ENCODE results near the gene RANBP3.

The RANBP3 gene

DNA sequence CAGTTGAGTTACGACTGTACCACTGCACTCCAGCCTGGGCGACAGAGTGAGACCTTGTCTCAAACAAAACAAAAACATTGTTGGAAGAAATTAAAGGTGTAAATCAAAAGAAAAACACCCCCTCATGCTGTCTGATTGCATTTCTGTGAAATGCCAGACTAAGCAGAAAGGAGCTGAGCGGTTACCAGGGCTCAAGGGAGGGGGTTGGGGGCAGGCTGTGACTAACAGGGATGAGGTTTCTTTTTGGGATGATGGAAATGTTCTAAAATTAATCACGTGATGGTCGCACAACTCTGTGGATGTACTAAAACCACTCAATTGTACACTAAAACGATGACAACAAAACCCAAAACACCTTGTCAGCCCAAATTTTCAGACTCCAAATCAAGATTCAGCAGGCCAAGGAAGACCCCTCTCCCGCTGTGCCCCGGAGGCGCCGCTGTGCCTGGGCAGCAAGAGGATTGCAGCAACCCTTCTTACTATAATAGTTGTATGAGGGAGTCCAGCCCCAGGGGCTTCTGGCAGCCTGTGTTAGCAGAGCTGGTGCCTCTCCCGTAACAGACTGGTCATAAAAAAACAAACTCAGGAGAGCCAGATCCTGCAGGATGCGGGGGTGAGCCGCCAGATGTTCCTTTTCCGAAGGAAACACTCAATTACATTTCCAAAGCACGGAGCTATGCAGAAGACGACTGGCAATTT lies 43.0 kb downstream of the RANBP3 start:
- peak; percentile 86 for DNase-seq (ENCODE audit: low read depth)
- H3K4me3 ChIP-seq (ENCODE audit: control insufficient read depth, low read depth, low read length) = peak overlapping the region; percentile 3
- TF ChIP-seq, protein P1, sequence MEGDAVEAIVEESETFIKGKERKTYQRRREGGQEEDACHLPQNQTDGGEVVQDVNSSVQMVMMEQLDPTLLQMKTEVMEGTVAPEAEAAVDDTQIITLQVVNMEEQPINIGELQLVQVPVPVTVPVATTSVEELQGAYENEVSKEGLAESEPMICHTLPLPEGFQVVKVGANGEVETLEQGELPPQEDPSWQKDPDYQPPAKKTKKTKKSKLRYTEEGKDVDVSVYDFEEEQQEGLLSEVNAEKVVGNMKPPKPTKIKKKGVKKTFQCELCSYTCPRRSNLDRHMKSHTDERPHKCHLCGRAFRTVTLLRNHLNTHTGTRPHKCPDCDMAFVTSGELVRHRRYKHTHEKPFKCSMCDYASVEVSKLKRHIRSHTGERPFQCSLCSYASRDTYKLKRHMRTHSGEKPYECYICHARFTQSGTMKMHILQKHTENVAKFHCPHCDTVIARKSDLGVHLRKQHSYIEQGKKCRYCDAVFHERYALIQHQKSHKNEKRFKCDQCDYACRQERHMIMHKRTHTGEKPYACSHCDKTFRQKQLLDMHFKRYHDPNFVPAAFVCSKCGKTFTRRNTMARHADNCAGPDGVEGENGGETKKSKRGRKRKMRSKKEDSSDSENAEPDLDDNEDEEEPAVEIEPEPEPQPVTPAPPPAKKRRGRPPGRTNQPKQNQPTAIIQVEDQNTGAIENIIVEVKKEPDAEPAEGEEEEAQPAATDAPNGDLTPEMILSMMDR (conservative IDR thresholded peaks at IDR 0.05; ENCODE audit: control insufficient read depth, insufficient read depth, low read depth, low read length) = no peak

DNA sequence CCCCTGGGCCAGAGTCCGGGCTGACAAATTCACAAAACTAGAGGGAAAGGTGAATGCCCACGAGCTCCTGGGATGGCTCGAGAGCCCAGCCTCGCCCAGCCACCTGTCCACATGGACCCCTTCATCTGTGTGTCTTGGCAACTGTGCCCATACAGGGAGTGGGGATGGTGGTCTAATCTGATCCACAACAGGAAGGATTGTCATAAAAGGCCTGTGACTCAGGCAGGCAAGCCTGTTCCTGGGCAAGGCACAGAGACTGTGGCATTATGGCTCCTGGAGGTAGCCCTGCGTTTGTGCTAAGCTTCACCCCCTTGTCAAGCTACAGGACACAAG lies 43.9 kb downstream of the RANBP3 start:
- H3K4me3 ChIP-seq (ENCODE audit: control insufficient read depth, low read depth, low read length) = no peak overlapping the region
- no peak for DNase-seq (ENCODE audit: low read depth)
- TF ChIP-seq, protein P1 (conservative IDR thresholded peaks at IDR 0.05; ENCODE audit: control insufficient read depth, insufficient read depth, low read depth, low read length) = no peak

DNA sequence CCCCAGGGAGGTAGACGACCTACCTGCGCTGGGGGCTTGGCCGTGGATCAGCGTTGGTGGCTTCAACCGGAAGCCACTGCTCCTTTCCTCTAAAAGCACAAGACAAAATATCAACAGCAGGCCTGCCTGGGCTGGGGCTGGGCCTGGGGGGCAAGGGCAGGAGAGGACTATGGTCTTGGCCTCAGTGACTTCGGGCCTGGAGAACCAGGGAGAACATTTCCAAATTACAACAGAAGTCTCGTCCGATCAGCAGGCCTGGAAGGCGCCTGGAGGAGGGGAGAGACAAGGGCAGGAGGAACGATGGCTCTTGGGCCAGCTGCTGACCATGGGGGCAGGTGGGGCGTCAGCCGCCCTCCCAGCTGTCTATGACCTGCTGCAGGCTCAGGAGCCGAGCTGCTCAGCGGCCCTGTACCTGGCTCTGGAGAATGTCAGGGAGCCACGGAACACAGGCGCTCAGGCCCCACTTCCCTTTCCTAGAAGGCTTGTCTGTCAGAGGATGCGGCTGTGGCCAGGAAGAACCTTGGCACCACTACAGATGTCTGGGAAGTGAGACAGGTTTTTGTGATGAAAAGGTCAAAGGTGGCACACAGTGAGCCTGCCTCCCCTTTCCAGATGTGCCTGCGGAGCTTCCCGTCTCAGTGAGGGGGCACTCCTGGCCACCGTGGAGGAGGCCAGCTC lies 44.4 kb downstream of the RANBP3 start:
- peak; percentile 54 for DNase-seq (ENCODE audit: low read depth)
- no peak overlapping the region for H3K4me3 ChIP-seq (ENCODE audit: control insufficient read depth, low read depth, low read length)
- TF ChIP-seq, protein P1 (conservative IDR thresholded peaks at IDR 0.05; ENCODE audit: control insufficient read depth, insufficient read depth, low read depth, low read length) = no peak

- no peak for DNase-seq (ENCODE audit: low read depth)
- TF ChIP-seq, protein P1 (conservative IDR thresholded peaks at IDR 0.05; ENCODE audit: control insufficient read depth, insufficient read depth, low read depth, low read length) = no peak
- H3K4me3 ChIP-seq (ENCODE audit: control insufficient read depth, low read depth, low read length) = no peak overlapping the region
Observed at GRCh38 chr19:5932609-5933262, 45.2 kb downstream of the RANBP3 start.

GRCh38 chr19:5932146-5932545 lies 45.8 kb downstream of the RANBP3 start:
- H3K4me3 ChIP-seq (ENCODE audit: control insufficient read depth, low read depth, low read length) = no peak overlapping the region
- no peak for DNase-seq (ENCODE audit: low read depth)
- TF ChIP-seq, protein P1 (conservative IDR thresholded peaks at IDR 0.05; ENCODE audit: control insufficient read depth, insufficient read depth, low read depth, low read length) = no peak

GRCh38 chr19:5931251-5931650 lies 46.7 kb downstream of the RANBP3 start:
- DNase-seq (ENCODE audit: low read depth) = no peak
- TF ChIP-seq, protein P1 (conservative IDR thresholded peaks at IDR 0.05; ENCODE audit: control insufficient read depth, insufficient read depth, low read depth, low read length) = no peak
- H3K4me3 ChIP-seq (ENCODE audit: control insufficient read depth, low read depth, low read length) = no peak overlapping the region
